KBM-7 (cell line): ENCODE measurements around the gene JAG2.

ENCODE experiments used
- DNase-seq: peaks from one replicate; pipeline ENCODE4 v3.0.0-alpha.2; 2015
- in situ Hi-C: fragments of 300-500 bp; cut with MboI; formaldehyde crosslinking; loops from 2 replicates; pipeline ENCODE4 v1.14.3; 2020; ENCODE audit warnings: low sequenced_read_pairs, low pct_unique_long_range_greater_than_20kb, mixed read lengths

Gene JAG2

DNA sequence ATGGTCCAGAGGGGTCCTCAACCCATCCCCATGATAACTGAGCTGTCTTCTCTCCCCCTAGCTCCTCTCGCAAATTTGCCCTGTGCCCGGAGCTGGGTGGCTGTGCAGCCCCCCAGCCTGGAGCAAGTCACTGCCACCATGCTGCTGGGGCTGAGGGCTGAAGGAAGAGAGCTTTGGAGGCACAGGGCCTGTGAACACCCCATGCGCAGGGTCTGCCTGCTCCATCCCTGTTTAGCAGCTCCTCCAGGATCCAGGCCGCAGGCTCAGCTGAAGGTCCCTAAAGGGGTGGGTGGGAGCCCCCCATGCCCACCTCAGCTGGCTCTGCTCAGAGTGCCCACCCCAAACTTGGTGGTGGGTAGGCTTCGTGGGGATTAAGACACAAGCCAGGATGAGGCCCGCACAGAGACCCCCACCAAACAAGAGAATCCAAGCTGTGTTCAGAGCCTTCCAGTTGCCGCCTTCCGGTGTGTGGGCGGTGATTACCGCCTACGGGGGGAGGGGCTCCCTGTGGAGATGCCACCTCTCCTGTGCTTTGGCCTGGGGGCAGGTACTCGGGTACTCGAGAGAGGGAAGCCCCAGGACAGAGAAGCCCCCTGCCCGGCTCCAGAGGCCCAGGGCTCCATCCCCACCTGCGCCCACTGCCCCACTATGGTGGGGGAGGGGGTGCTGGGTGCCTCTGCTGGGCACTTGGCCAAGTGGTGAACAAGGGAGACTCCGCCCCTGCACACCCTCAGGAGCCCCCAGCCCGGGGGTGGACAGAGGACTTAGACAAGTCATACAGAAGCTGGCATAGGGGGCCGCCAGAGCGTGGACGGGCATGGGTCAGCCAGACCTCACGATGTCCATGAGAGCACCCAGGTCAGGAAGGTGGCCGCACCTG is 1.4 kb upstream of the JAG2 start:
- in situ Hi-C loops, result no loop called here

DNA sequence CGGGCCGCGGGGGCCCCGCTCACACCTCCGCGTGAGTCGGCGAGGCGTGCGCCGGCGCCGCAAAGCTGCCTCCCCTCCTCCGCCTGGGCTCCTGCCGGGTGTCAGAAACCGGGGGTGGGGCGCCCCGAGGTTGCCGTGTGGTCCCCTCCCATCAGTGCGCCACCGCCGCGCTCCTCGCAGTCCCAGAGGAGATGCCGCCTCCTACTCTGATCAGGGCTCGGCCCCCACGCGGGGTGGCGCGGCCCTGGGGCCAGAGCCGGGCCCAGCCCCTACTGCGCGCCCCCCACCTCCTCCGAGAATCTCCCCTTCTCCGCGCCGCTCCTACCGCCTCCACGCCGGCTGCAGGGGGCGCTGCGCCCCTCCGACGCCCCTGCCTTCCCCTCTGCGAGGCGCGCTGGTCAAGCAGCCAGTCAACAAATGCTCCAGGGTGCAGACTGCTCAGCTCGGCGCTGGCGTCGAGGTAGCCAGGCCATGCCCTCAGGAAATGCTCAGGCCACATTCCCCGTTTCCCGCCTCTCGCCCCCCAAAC is 467 bp upstream of the JAG2 start:
- DNase-seq, result peak; percentile 66
- in situ Hi-C loops, result no loop called here

More for the DNA sequence above, 1.4 kb upstream of the JAG2 start:
- DNase-seq, result no peak

DNA sequence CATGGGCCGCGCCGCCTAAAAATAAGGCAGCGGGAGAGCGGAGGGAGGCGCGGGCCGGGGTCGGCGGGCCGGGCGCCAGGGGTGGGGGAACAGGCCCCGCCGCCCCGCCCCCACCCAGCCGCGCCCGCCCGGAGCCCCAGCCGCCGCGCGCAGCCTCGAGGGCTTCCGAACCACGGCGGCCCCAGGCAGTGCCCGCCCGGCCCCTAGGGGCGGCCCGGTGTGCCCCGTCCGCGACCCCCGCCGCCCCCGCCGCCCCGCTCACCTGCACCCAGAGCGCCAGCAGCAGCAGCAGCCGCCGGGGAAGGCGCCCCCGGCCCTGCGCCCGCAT is 519 bp downstream of the JAG2 start:
- in situ Hi-C loops, result no loop called here
- no peak for DNase-seq

DNA sequence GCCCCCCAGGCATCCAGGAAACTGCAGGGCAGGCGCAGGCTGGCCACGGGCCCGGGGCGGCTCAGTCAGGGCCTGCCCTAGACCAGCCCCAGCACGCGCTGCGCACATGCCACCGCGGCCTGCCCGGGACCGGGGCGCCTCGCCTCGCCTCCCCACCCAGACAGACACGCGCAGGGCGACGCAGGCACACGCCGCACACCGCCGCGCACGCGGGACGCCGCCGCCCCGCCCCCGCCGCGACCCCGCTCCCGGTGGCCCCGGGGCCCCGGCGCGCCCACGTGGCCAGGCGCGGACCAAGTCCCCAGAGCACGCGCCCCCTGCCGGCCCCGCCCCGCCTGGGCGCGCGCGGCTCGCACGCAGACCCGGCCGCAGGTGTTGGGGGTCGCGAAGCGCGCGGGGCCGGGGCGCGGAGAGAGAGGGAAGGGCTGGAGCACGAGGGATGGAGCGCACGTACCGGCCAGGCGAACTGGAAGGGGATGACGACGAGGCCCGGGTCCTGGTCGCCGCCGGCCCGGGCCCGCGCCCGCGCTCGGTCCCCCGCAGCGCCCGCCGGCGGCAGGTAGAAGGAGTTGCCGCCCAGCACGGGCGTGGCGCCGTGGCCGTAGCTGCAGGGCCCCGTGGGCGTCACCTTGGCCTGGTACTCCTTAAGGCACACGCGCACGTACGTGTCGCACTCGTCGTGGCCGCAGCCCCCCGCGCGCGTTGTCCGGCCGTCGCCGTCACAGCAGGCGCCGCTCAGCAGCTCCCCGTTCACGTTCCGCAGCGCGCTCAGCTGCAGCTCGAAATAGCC is 1.1 kb downstream of the JAG2 start:
- in situ Hi-C loops, result no loop called here
- peak; percentile 41 for DNase-seq

DNA sequence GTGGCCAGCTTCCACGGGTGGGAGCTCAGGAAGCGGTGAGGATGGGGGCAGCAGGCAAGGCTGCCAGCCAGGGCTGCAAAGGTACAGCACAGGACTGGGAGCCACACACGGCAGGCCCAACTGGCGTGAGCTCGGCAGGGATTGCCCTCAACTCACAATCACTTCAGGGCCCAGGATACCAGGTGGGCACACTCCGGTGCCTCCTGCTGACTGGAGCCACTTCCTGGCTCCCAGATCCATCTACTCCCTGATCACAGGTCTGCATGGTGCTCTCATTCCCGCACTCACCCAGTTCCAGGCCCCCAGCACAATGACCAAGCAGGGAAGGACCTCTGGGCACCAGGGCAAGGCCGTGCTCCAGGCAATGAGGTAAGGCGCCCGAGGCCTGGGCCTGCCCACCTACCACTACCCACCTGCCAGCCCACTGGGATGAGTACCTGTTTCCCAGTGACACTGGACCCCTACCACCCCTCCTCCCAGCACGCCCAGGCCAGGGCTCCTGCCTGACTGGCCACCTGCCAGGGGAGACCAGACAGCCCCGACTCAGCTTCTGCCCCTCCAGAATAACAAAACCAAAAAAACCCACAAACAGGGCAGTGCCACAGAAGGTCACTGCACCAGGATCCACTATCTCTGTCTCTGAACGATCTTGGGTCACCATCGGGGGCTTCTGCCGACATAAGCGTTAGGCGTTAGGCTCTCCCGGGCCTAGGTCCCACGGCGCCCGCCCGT is 1.8 kb downstream of the JAG2 start:
- in situ Hi-C loops, result no loop called here
- DNase-seq, result no peak

DNA sequence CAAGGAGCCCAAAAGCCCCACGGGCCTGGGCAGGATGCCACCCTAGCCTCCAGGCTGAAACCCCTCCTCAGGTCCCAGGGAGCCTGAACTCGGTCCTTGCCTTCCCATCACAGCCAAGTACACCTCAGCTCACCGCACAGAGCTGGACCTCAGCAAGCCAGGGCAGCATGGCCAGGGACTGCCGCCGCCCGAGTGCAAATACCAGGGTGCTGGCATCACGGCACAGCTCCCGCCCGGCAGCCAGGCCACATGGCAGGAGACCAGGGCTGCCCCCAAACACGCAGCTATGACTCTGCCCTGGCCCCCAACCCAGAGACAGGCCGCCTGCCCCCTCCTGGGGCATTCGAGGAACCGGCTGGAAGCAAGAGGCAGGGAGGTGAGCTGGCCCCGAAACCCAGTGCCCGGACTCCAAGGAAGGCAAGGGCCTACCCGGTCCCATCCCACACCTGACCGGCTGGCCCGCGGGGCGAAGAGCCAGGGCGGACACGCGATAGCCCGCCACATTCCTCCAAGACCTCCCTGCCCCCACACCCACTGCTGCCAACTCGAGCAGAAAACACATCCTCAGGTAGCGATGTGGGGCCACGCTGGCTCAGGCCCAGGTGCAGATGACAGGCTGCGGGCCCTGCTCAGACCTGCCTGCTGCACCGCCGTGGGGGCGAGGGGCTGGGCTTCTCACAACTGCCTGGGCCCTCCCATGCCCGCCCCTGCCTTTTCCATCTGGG is 2.7 kb downstream of the JAG2 start:
- in situ Hi-C loops, result no loop called here
- no peak for DNase-seq

DNA sequence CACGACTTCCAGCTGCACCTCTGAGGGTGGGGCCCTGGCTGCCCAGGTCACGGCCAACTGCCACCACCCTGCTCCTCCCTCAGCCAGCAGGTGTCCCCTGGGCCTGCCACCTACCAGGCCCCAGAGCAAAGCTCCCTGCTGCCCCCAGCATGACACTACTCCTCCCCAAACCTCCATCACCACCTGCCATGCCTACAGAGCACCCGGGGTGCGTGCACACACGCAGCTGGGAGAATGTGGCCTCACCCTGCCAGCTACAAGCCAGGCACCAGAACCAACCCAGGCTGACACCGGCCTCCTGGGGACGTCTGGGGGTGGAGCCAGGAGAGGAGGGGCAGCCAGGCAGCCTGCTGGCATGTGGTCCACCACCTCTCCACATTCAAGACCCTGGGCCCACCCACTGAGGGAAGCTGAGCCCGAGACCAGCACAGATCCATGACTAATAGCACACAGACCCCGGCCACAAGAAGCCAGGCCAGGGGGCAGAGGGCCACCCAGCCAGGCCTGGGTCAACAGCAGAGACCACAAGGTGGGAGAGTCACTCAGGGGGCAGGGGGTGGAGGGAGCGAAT is 3.4 kb downstream of the JAG2 start:
- in situ Hi-C loops, result no loop called here
- DNase-seq, result no peak

DNA sequence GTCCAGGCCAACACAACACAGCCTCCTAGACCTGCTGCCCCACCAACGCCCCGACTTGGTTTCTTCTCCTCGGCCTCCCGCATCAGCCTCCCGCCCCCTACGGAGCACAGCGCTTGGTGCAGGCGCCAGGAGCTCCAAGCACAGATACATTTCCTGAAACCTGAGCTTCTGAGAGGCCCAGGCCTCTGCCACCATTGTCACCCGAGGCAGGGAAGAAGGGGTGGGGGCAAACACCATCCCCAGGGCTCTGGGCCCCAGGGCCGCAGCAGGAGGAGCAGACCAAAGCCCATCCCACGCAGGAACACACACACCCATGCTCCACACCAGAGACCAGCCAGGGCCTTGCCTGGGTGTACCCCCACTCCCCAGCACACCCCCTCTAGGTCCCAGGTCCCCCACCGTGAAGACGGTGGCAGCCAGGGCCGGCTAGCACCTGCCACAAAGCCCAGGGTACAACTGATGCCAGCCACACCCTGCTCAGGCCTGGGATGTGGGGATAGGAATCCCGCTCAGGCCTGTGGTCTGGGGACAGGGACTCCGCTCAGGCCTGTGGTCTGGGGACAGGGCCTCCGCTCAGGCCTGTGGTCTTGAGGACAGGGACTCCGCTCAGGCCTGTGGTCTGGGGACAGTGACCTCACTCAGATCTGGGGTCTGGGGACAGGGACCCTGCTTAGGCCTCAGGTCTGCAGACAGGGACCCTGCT is 5.4 kb downstream of the JAG2 start:
- no peak for DNase-seq
- in situ Hi-C loops, result no loop called here

DNA sequence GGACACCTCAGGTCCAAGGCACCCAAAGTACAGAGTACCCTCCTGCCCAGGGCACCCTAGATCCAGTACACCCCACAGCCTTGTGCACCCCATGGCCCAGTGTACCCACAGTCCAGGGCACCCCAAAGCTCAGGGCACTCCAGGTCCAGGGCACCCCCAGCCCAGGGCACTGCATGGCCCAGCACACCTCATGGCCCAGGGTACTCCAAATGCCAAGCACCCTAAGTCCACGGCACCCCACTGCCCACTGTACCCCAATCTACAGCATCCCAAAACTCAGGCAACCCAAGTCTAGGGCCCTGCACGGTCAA is 6.0 kb downstream of the JAG2 start:
- in situ Hi-C loops, result no loop called here
- DNase-seq, result no peak

DNA sequence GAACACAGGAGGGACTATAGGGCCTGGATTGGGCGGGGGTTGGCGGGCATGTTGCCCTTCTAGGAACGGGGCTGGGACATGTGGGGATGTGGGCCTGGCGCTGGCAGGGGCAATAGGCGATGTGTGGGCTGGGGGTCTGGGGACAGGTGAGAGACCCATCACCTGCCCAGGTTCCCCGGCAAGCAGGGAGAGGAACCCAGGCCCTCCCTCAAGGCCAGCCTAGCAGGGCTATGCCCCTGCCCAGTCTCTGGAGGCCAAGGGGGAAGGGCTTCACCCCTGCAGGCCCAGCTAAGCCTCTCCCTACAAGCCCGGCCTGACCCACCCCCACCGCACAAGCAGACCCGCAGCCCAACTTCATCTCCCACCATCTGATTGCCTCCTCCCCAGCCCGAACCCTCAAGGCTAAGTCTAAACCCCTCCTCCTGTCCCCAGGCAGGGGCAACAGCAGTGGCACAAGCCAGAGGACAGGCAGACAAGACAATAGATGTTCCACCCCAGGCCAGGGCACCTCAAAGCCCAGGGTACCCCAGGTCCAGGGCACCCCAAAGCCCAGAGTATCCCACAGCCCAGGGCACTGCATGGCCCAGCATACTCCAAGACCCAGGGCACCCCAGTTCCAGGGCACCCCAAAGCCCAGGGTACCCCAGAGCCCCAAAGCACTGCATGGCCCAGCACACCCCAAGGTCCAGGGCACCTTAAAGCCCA is 6.5 kb downstream of the JAG2 start:
- DNase-seq, result no peak
- in situ Hi-C loops, result no loop called here

DNA sequence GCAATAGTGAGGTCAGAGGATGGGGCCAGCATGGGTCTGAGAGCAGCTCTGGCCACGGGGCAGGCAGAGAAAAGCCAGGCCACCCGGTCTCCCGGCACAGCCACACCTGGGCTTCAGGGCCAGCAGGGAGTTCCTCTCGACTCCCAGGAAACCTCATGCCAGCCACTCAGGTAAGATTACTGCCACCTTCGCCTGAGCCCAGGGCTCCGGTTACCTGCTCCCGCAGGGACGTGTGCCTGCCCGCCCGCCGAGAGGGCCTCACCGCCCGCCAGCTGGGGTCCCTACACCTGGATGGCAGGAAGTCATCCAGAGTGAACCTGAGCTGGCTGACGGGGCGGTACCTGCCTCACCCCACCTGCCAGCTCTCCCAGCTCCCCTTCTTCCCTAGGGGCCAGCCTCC is 7.3 kb downstream of the JAG2 start:
- no peak for DNase-seq

DNA sequence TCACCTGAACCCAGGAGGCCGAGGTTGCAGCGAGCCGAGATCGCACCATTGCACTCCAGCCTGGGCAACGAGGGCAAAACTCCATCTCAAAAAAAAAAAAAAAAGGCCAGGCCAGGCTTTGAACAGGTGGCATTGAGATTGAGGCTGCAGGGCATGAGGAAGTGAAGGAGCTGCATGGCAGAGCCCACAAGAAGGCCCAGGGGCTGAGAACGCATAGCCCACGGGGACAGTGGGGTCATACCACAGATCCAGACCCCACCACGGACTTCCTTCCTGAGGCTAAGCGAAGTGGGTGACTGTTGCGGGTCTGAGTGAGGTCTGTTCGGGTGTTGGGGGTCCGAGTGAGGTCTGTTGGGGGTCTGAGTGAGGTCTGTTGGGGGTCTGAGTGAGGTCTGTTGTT is 7.8 kb downstream of the JAG2 start:
- in situ Hi-C loops, result no loop called here
- no peak for DNase-seq

More for the DNA sequence above, 7.3 kb downstream of the JAG2 start:
- in situ Hi-C loops, result no loop called here

DNA sequence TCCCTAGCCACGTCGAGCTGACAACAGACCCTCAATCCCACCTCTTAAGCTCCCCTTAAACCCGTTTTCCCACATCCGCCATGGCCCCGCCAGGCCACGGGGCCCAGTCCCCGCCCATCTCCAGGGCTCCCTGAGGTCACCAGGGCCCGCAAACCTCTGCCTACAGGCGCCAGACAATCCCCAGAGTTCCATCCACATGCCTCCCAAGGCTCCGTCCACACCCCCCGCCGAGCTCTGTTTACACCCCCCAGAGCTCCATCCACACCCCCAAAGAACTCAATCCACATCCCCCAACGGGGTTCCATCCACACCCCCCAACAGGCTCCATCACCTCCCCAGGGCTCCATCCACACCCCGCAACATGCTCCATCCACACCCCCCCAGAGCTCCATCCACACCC is 9.2 kb downstream of the JAG2 start:
- in situ Hi-C loops, result no loop called here
- DNase-seq, result no peak

DNA sequence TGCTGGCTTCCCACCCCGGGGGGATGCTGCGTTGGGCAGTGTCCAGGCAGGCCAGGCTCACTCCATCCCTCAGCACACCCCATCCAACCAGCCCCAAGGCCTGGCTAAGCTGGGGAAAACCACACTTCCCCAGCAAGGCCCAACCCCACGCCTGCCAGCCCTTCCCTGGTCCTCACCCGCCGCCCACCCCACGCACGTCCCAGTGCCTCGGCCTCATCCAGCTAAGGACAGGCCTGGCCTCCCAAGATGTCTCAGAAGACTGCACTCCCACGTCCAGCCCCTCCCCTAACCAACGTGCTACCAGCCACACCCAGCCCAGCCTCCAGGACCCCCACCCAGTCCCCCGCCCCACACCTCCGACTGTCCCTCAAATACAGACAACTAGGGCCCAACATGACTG is 9.8 kb downstream of the JAG2 start:
- in situ Hi-C loops, result no loop called here

DNA sequence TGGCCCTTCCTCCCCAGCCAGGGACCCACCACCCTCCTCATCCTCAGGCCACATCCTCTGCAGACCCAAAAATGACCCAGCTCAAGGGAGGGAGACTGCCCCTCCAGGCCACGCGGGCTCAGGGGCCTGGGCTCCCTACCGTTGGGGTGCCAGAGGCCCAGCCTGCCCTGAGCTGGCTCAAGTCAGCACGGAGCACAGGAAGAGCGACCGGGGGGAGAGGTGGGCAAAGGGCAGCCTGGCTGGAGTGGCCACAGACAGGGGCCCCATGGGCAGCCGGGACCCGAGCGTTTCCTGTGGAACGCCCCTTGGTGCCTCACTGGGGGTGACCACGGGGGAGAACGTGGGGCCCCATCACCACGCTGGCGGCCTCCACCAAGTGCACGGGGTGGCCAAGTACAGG is 10.7 kb downstream of the JAG2 start:
- in situ Hi-C loops, result no loop called here

More for the DNA sequence above, 9.8 kb downstream of the JAG2 start:
- no peak for DNase-seq

DNA sequence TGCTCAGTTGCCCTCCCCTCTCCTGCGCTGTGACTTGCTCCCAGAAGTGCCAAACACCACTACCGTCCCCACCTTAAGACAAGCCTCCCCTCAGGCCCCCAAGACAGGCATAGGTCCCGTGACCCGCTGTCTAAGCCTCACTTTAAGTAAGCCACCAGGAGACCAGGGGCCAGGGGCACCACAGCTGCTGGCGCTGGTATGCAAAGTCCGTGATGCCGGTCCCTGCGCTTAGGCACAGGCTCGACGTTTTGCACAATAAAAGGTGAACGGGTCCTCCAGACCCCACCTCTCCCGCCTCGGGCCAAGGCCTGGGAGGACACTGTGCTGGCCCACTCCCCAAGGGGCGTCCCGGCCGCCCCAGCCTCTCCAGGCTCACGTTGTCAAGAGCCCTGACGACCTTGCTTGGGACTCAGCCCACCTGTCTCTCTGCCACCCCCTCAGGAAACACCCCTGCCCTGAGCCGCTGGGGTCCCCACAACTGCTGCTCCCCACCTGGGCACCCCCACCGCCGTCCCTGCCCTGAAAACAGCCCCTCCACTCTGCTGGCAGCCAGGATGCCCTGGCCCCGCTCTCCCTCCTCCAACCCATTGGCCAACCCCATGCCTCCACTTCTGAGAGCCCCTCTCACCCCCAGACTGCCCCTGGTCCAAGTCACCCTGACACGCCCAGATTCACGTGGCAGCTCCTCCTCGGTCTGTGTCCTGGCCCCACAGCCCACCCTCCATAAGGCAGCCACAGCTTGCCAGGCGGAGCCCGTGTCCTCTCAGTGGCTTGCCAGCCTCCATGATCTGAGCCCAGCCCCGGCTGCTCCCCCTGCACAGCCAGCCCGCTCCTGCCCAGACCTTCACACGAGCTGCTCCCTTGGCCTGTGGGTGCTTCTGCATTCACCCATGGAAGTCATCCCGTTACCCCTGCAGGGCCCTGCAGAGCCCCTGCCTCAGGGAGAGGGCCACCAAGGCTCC is 11.9 kb downstream of the JAG2 start:
- in situ Hi-C loops, result no loop called here
- no peak for DNase-seq

More for the DNA sequence above, 10.7 kb downstream of the JAG2 start:
- DNase-seq, result no peak
